ENCODE measurements around the gene ZP4. TPM values are rescaled to one million over a fixed set of nuclear protein-coding genes. Genes with fewer than 3 reads are reported as not detected.

ZP4 gene
- total and polyA plus RNA-seq, 9 of the 15 experiments (the other 6 are each of a cell fraction or from before 2014, with no cell fraction given) = not detected

- DNase-seq (ENCODE audit: extremely low read depth in 1 of 4, low spot score in 3 of 4) (no peak), ATAC-seq (no peak), FAIRE-seq (no peak)
- no peak for TF ChIP-seq THRB (CRISPR knock-in tag; conservative IDR thresholded peaks at IDR 0.05)
- TF ChIP-seq ZNF318 (IDR thresholded peaks at IDR 0.05; ENCODE audit: borderline replicate concordance in 1 of 2, low read depth in 1 of 2) = no peak
- no peak for TF ChIP-seq ZNF644 (tag; IDR thresholded peaks at IDR 0.05; ENCODE audit: low read depth)
- TF ChIP-seq FOXJ3 (CRISPR knock-in tag; IDR thresholded peaks at IDR 0.05) = no peak
- no peak for TF ChIP-seq GATAD2B (IDR thresholded peaks at IDR 0.05; ENCODE audit: borderline replicate concordance)
- Histone ChIP-seq H3K4me1 (replicated peaks in 1 of 2; ENCODE audit: control insufficient read depth in 2 of 2, insufficient read depth in 2 of 2, low read length in 2 of 2) (no peaks in the 10 kb centered on the region), H4K20me1 (replicated peaks; ENCODE audit: control insufficient read depth, insufficient read depth, low read length) (no peaks in the 10 kb centered on the region), H3K27ac (ENCODE audit: extremely low read depth, low read depth, low read length) (no peak overlapping the region), H3K4me3 (no peak overlapping the region), H3K9me1 (ENCODE audit: control insufficient read depth, insufficient read depth, low read length) (no peaks in the 10 kb centered on the region), H3K36me3 (ENCODE audit: control insufficient read depth, insufficient read depth, low read length) (no peaks in the 10 kb centered on the region), H2AFZ (ENCODE audit: low read depth, low read length) (no peak overlapping the region), H3K79me2 (ENCODE audit: control insufficient read depth, insufficient read depth, low read length) (no peaks in the 10 kb centered on the region), H3K9ac (ENCODE audit: insufficient read depth in 1 of 2, low read depth in 2 of 2, low read length in 2 of 2) (no peak overlapping the region), H3K4me2 (ENCODE audit: insufficient read depth, low read length) (no peak overlapping the region), H3K9me3 (replicated peaks; ENCODE audit: control insufficient read depth, insufficient read depth, low read depth, low read length) (no peaks in the 10 kb centered on the region), H3K27me3 (ENCODE audit: control insufficient read depth in 2 of 2, insufficient read depth in 2 of 2, low read length in 2 of 2) (no peaks in the 10 kb centered on the region; a peak in 1 of 5 replicates)
- BruUV-seq (replicated peaks) = no TSS peak
- CTCF ChIA-PET (ENCODE audit: low intra/inter-chr PET ratio) = no interaction called here
- POLR2A ChIA-PET = no interaction called here
- intact Hi-C loops (cut with micrococcal nuclease) = no loop called here
- in situ Hi-C loops (cut with MboI) = no loop called here
- WGBS (ENCODE audit: insufficient coverage, low coverage, missing lambda C conversion rate) = 2% methylated on average over 4 of the region's 4 CpGs
These were observed 40.9 kb upstream of the ZP4 start for GRCh38 chr1:237931581-237931980.

Data from K562 (cell line).